ENCODE results near the gene AP1S1.

The AP1S1 gene

GRCh38 chr7:101165958-101166647 lies 11.8 kb downstream of the AP1S1 start:
- ChIA-PET POLR2A (interaction anchor here (1.1 kb wide), 1 partner anchor 18 kb away, joined by 3 read pairs; no protein-coding TSS in a partner anchor), CTCF (interaction anchor here (1.0 to 1.3 kb wide), 3 partner anchors 22 to 277 kb away, joined by 4 read pairs; partner anchors contain the start of gene UFSP1)
- Histone ChIP-seq H3K4me1 (ENCODE audit: control extremely low read depth in 1 of 4, control insufficient read depth in 4 of 4, insufficient read depth in 4 of 4, low read length in 3 of 4) (peaks cover 0 to 53% (median 40%) of the 10 kb centered on the region in 4 experiments), H3K27me3 (replicated peaks in 2 of 5; ENCODE audit: control insufficient read depth in 4 of 5, insufficient read depth in 5 of 5, low read length in 4 of 5) (peaks cover 5 to 91% (median 55%) of the 10 kb centered on the region in 5 experiments), H3K36me3 (ENCODE audit: control insufficient read depth in 4 of 4, insufficient read depth in 4 of 4, low read length in 3 of 4) (peaks cover 0 to 2% (median 0%) of the 10 kb centered on the region in 4 experiments), H3K9me3 (ENCODE audit: control extremely low read depth in 1 of 5, control insufficient read depth in 4 of 5, insufficient read depth in 2 of 5, low read depth in 1 of 5, low read length in 4 of 5) (no peaks in the 10 kb centered on the region), H3K27ac (ENCODE audit: insufficient read depth in 1 of 2, low read depth in 1 of 2, low read length in 2 of 2, poor library complexity in 1 of 2, severe bottlenecking in 2 of 2) (no peak overlapping the region), H3K4me3 (ENCODE audit: control insufficient read depth in 1 of 7, extremely low read depth in 1 of 7, insufficient read depth in 4 of 7, low read depth in 2 of 7, low read length in 6 of 7) (peak overlapping the region in 3 of 7 experiments; percentile 22 to 40 (median 29))
- no peak for DNase-seq
- 2% methylated on average over 24 of the region's 38 CpGs for WGBS (ENCODE audit: insufficient coverage)

DNA sequence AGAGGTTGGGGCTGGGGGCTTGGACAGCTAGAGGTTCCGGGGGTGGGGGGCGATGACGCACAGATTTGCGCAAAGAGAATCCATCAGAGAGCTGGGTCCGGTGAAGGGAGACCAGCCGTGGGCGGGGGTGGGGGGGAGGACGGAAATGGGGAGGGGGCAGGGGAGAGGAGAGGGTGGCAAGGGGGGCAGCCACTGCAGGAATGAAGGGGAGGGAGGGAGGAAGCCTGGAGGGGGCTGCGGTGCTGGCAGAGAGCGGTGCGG lies 12.3 kb downstream of the AP1S1 start:
- 0% methylated on average over 3 of the region's 11 CpGs for WGBS (ENCODE audit: insufficient coverage)
- peak in 1 of 3 donors; percentile 60 for DNase-seq
- H3K36me3 ChIP-seq (ENCODE audit: control insufficient read depth in 4 of 4, insufficient read depth in 4 of 4, low read length in 3 of 4), result peaks cover 0 to 2% (median 0%) of the 10 kb centered on the region in 4 experiments
- H3K9me3 ChIP-seq (ENCODE audit: control extremely low read depth in 1 of 5, control insufficient read depth in 4 of 5, insufficient read depth in 2 of 5, low read depth in 1 of 5, low read length in 4 of 5), result no peaks in the 10 kb centered on the region
- H3K27me3 ChIP-seq (replicated peaks in 2 of 5; ENCODE audit: control insufficient read depth in 4 of 5, insufficient read depth in 5 of 5, low read length in 4 of 5), result peaks cover 5 to 96% (median 60%) of the 10 kb centered on the region in 5 experiments
- H3K4me1 ChIP-seq (ENCODE audit: control extremely low read depth in 1 of 4, control insufficient read depth in 4 of 4, insufficient read depth in 4 of 4, low read length in 3 of 4), result peaks cover 0 to 56% (median 43%) of the 10 kb centered on the region in 4 experiments
- POLR2A ChIA-PET, result no interaction called here
- CTCF ChIA-PET, result interaction anchor here (1.1 kb wide), 1 partner anchor 277 kb away, joined by 4 read pairs; the partner anchor contains the start of gene UFSP1
- H3K4me3 ChIP-seq (ENCODE audit: control insufficient read depth in 1 of 7, extremely low read depth in 1 of 7, insufficient read depth in 4 of 7, low read depth in 2 of 7, low read length in 6 of 7), result no peak overlapping the region
- H3K27ac ChIP-seq (ENCODE audit: insufficient read depth in 1 of 2, low read depth in 1 of 2, low read length in 2 of 2, poor library complexity in 1 of 2, severe bottlenecking in 2 of 2), result no peak overlapping the region

- Histone ChIP-seq H3K4me3 (ENCODE audit: control insufficient read depth in 1 of 7, extremely low read depth in 1 of 7, insufficient read depth in 4 of 7, low read depth in 2 of 7, low read length in 6 of 7) (peak overlapping the region in 1 of 7 experiments; percentile 4), H3K9me3 (ENCODE audit: control extremely low read depth in 1 of 5, control insufficient read depth in 4 of 5, insufficient read depth in 2 of 5, low read depth in 1 of 5, low read length in 4 of 5) (no peaks in the 10 kb centered on the region), H3K4me1 (ENCODE audit: control extremely low read depth in 1 of 4, control insufficient read depth in 4 of 4, insufficient read depth in 4 of 4, low read length in 3 of 4) (peaks cover 0 to 61% (median 48%) of the 10 kb centered on the region in 4 experiments), H3K27ac (ENCODE audit: insufficient read depth in 1 of 2, low read depth in 1 of 2, low read length in 2 of 2, poor library complexity in 1 of 2, severe bottlenecking in 2 of 2) (no peak overlapping the region), H3K36me3 (ENCODE audit: control insufficient read depth in 4 of 4, insufficient read depth in 4 of 4, low read length in 3 of 4) (peaks cover 0 to 1% (median 0%) of the 10 kb centered on the region in 4 experiments), H3K27me3 (replicated peaks in 2 of 5; ENCODE audit: control insufficient read depth in 4 of 5, insufficient read depth in 5 of 5, low read length in 4 of 5) (peaks cover 5 to 98% (median 64%) of the 10 kb centered on the region in 5 experiments)
- ChIA-PET POLR2A (no interaction called here), CTCF (no interaction called here)
- WGBS (ENCODE audit: insufficient coverage), result 0% methylated on average over 9 of the region's 19 CpGs
- no peak for DNase-seq
Observed at GRCh38 chr7:101166909-101167644, 12.8 kb downstream of the AP1S1 start.

DNA sequence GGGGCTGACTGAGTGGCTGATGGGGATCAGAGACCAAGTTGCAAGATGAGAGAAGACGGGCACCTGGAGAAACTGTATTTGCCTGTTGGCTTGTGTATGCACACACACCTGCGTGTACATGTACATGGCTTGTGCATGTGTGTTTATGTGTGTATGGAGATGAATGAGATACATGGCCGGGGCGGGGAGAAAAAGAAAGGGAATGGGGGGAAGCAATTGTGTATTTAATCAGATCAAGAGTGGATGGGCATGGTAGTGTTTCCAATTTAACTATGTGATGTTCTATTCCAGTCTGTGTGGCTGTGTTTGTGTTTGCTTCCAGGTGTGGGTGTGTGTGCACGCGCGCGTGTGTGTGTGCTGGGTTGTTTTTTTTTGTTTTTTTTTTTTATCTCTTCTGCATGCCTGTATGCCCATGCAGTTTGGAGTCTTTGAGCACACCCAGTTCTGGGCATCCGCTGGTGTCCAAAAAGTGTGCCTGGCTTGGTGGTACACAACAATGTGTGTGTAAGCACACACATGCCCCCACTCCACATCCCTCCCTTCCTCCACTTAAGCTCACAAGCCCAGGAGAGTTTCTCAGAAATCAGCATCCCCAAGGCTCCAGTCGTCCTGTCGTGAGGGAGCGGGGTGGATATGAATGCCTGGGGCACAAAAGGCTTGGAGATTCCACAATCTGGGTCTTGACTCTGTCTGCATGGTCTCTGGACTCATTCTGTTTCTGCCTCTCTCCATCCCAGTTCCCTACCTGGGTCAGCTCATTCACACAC lies 13.6 kb downstream of the AP1S1 start:
- ChIA-PET POLR2A (interaction anchor here (0.6 kb wide), 1 partner anchor 86 kb away, joined by 4 read pairs; no protein-coding TSS in a partner anchor), CTCF (interaction anchor here (0.6 to 1.6 kb wide), 6 partner anchors 11 to 76 kb away, joined by 3 to 18 read pairs (median 4); no protein-coding TSS in a partner anchor)
- H3K27ac ChIP-seq (ENCODE audit: insufficient read depth in 1 of 2, low read depth in 1 of 2, low read length in 2 of 2, poor library complexity in 1 of 2, severe bottlenecking in 2 of 2), result no peak overlapping the region
- WGBS (ENCODE audit: insufficient coverage), result 6% methylated on average over 7 of the region's 12 CpGs
- peaks cover 5 to 98% (median 65%) of the 10 kb centered on the region in 5 experiments for H3K27me3 ChIP-seq (replicated peaks in 2 of 5; ENCODE audit: control insufficient read depth in 4 of 5, insufficient read depth in 5 of 5, low read length in 4 of 5)
- H3K4me3 ChIP-seq (ENCODE audit: control insufficient read depth in 1 of 7, extremely low read depth in 1 of 7, insufficient read depth in 4 of 7, low read depth in 2 of 7, low read length in 6 of 7), result no peak overlapping the region
- peaks cover 0 to 64% (median 50%) of the 10 kb centered on the region in 4 experiments for H3K4me1 ChIP-seq (ENCODE audit: control extremely low read depth in 1 of 4, control insufficient read depth in 4 of 4, insufficient read depth in 4 of 4, low read length in 3 of 4)
- H3K36me3 ChIP-seq (ENCODE audit: control insufficient read depth in 4 of 4, insufficient read depth in 4 of 4, low read length in 3 of 4), result no peaks in the 10 kb centered on the region
- no peaks in the 10 kb centered on the region for H3K9me3 ChIP-seq (ENCODE audit: control extremely low read depth in 1 of 5, control insufficient read depth in 4 of 5, insufficient read depth in 2 of 5, low read depth in 1 of 5, low read length in 4 of 5)
- no peak for DNase-seq

GRCh38 chr7:101168412-101169049 lies 14.3 kb downstream of the AP1S1 start:
- H3K36me3 ChIP-seq (ENCODE audit: control insufficient read depth in 4 of 4, insufficient read depth in 4 of 4, low read length in 3 of 4), result no peaks in the 10 kb centered on the region
- peaks cover 0 to 64% (median 50%) of the 10 kb centered on the region in 4 experiments for H3K4me1 ChIP-seq (ENCODE audit: control extremely low read depth in 1 of 4, control insufficient read depth in 4 of 4, insufficient read depth in 4 of 4, low read length in 3 of 4)
- no peak overlapping the region for H3K27ac ChIP-seq (ENCODE audit: insufficient read depth in 1 of 2, low read depth in 1 of 2, low read length in 2 of 2, poor library complexity in 1 of 2, severe bottlenecking in 2 of 2)
- H3K27me3 ChIP-seq (replicated peaks in 2 of 5; ENCODE audit: control insufficient read depth in 4 of 5, insufficient read depth in 5 of 5, low read length in 4 of 5), result peaks cover 5 to 99% (median 65%) of the 10 kb centered on the region in 5 experiments
- no CpG with 5 or more reads among the region's 6 CpGs for WGBS (ENCODE audit: insufficient coverage)
- H3K9me3 ChIP-seq (ENCODE audit: control extremely low read depth in 1 of 5, control insufficient read depth in 4 of 5, insufficient read depth in 2 of 5, low read depth in 1 of 5, low read length in 4 of 5), result no peaks in the 10 kb centered on the region
- no peak overlapping the region for H3K4me3 ChIP-seq (ENCODE audit: control insufficient read depth in 1 of 7, extremely low read depth in 1 of 7, insufficient read depth in 4 of 7, low read depth in 2 of 7, low read length in 6 of 7)
- ChIA-PET POLR2A (interaction anchor here (0.6 kb wide), 1 partner anchor 85 kb away, joined by 4 read pairs; no protein-coding TSS in a partner anchor), CTCF (interaction anchor here (0.6 to 1.6 kb wide), 7 partner anchors 12 to 75 kb away, joined by 3 to 18 read pairs (median 3); no protein-coding TSS in a partner anchor)
- DNase-seq, result no peak

DNA sequence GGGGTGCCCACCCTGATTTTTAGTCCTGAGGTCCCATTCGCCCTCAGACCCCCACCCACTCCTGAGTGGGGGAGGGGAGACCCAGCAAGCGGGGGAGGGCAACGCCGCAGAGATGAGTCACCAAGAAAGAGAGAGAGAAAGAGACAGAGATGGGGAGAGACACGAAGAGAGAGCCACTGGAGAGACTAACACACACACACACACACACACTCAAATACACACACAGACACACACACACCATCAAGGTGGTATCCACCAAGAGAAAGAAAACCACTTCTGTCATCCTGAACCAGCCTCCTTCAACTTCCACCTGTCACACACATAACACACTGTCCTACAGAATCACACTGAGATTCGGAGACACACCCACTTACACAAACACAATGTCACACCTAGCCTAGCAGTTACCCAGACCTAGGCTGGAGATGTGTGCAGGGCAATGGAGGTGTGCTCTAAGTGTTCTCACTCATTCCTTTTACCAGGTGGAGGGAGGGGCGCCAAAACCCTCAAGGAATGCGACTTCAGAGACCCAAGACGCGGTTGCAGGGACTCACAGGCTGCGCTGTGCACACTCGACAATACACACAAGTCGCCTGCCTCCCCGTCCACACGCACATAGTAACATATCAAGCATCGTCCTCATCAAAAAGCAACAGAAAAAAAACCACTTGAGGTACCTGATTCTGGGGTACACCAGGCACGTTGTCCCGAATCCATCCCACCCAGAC lies 15.0 kb downstream of the AP1S1 start:
- peak in 1 of 3 donors; percentile 28 for DNase-seq
- 0% methylated on average over 7 of the region's 18 CpGs for WGBS (ENCODE audit: insufficient coverage)
- Histone ChIP-seq H3K4me1 (ENCODE audit: control extremely low read depth in 1 of 4, control insufficient read depth in 4 of 4, insufficient read depth in 4 of 4, low read length in 3 of 4) (peaks cover 0 to 64% (median 48%) of the 10 kb centered on the region in 4 experiments), H3K27ac (ENCODE audit: insufficient read depth in 1 of 2, low read depth in 1 of 2, low read length in 2 of 2, poor library complexity in 1 of 2, severe bottlenecking in 2 of 2) (no peak overlapping the region), H3K4me3 (ENCODE audit: control insufficient read depth in 1 of 7, extremely low read depth in 1 of 7, insufficient read depth in 4 of 7, low read depth in 2 of 7, low read length in 6 of 7) (no peak overlapping the region), H3K27me3 (replicated peaks in 2 of 5; ENCODE audit: control insufficient read depth in 4 of 5, insufficient read depth in 5 of 5, low read length in 4 of 5) (peaks cover 5 to 99% (median 63%) of the 10 kb centered on the region in 5 experiments), H3K9me3 (ENCODE audit: control extremely low read depth in 1 of 5, control insufficient read depth in 4 of 5, insufficient read depth in 2 of 5, low read depth in 1 of 5, low read length in 4 of 5) (no peaks in the 10 kb centered on the region), H3K36me3 (ENCODE audit: control insufficient read depth in 4 of 4, insufficient read depth in 4 of 4, low read length in 3 of 4) (no peaks in the 10 kb centered on the region)
- CTCF ChIA-PET, result interaction anchor here (0.6 to 3.1 kb wide), 7 partner anchors 12 to 113 kb away, joined by 3 to 19 read pairs (median 3); no protein-coding TSS in a partner anchor
- POLR2A ChIA-PET, result no interaction called here

All from common myeloid progenitor, CD34-positive (primary cell).